ENCODE results near the gene GPR171. TPM values are rescaled to one million over a fixed set of nuclear protein-coding genes. Genes with fewer than 3 reads are reported as not detected.

The GPR171 gene
- total RNA-seq, 3 donors from 2014 or later: 1.3 to 1.5 (median 1.4) TPM

DNA sequence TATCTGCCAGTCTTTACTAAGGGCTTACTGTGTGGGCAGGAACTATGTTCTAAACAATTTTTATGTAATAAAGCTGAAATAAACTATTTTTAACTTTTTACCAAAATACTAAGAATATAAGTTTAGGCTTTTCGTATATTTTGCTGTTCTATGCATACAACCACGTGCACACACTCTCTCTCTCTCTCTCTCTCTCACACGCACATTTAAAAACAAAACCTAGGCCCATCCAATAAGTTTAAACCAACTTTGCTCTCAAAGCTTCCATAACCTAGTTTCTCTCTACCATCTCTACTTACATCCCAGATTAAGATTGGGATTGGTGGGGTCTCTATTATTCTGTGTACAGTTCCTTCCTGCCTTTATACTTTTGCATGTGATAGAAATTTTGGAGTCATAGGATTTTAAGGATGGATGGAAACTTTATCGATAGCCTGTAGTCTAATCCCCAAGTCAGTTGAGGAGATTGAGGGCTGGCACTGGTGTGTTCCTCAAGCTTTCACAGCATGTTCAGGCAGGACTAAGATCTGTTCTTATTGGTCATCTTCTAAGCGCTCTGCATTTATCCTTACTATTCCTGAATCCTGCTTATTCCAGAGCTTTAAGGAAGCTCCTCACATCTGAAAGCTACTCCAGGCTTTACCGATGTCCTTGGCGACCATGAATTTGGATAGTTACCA is 1.8 kb downstream of the GPR171 start:
- no peaks in the 10 kb centered on the region for H3K36me3 ChIP-seq (ENCODE audit: low read depth)
- TF ChIP-seq, protein P1, sequence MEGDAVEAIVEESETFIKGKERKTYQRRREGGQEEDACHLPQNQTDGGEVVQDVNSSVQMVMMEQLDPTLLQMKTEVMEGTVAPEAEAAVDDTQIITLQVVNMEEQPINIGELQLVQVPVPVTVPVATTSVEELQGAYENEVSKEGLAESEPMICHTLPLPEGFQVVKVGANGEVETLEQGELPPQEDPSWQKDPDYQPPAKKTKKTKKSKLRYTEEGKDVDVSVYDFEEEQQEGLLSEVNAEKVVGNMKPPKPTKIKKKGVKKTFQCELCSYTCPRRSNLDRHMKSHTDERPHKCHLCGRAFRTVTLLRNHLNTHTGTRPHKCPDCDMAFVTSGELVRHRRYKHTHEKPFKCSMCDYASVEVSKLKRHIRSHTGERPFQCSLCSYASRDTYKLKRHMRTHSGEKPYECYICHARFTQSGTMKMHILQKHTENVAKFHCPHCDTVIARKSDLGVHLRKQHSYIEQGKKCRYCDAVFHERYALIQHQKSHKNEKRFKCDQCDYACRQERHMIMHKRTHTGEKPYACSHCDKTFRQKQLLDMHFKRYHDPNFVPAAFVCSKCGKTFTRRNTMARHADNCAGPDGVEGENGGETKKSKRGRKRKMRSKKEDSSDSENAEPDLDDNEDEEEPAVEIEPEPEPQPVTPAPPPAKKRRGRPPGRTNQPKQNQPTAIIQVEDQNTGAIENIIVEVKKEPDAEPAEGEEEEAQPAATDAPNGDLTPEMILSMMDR (IDR thresholded peaks at IDR 0.05): no peak
- intact Hi-C loops (cut with DNase I, micrococcal nuclease): no loop called here
- DNase-seq (no peak), ATAC-seq (no peak)
- H3K9me3 ChIP-seq: no peaks in the 10 kb centered on the region
- H3K4me1 ChIP-seq (ENCODE audit: low read depth): no peaks in the 10 kb centered on the region
- H3K4me3 ChIP-seq: no peak overlapping the region

DNA sequence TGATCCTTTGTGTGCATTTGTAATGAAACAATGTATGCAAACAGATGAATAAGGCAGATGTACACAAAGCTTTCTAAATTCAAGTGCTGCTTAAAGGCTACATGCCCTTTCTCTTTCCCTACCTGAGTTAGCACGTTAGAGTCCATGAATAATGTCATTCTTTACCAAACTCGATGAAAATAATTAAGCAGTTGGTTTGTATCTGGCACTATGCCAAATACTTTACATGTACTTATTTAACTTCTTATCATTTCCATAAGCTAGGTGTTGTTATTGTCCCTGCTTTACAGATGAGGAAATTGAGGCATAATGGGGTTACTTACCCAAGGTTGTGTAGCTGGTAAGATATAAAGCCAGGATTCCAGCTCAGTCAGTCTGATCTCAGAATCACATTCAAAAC is 2.4 kb downstream of the GPR171 start:
- DNase-seq: no peak
- H3K4me3 ChIP-seq: no peak overlapping the region
- no peaks in the 10 kb centered on the region for H3K36me3 ChIP-seq (ENCODE audit: low read depth)
- no peaks in the 10 kb centered on the region for H3K9me3 ChIP-seq
- TF ChIP-seq, protein P1 (IDR thresholded peaks at IDR 0.05): no peak
- no peaks in the 10 kb centered on the region for H3K4me1 ChIP-seq (ENCODE audit: low read depth)
- intact Hi-C loops (cut with DNase I, micrococcal nuclease): no loop called here
- no peak for ATAC-seq

DNA sequence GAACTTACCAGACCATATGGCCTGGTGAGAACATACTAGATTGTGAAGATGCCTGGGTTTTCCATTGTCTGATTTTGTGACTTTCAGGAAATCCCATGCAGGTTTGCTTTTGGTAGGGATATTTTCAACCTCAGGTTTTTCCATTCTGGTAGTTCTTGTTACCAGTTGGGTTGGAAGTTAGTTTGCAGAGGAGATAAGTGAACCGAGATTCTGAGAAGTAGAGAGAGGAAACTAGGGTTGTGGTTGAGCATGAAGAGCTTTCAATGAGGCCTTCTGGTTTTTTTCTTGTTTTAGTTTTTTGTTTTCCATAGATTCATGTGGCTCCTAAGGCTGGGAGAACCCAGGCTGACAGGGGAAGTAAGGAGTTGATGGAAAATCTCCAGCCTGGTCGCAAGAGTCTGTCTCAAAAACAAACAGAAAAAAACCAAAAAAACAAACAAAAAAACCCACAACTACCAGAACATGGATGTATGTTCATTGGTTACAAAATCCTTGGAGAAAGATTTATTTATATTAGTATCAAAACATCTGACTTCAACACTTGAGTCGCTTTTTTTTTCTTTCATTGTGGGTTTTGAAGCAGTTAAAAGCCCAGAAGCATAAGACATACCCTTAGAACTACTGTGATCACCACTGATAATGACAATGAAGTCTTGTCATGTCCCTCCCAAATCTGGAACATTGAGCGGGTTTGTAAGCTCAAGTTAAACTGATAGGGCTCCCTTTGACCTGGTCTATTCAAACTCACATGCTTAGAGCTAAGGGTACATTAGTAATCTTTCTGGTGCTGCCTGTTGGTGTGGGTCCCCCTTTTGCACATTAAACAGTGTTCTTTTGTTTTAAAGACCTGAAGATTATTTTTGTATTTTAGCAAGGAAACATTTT is 3.2 kb downstream of the GPR171 start:
- Histone ChIP-seq H3K36me3 (ENCODE audit: low read depth) (no peaks in the 10 kb centered on the region), H3K9me3 (no peaks in the 10 kb centered on the region), H3K4me3 (no peak overlapping the region), H3K4me1 (ENCODE audit: low read depth) (no peaks in the 10 kb centered on the region)
- TF ChIP-seq, protein P1 (IDR thresholded peaks at IDR 0.05): no peak
- no peak for DNase-seq
- intact Hi-C loops (cut with DNase I, micrococcal nuclease): no loop called here
- ATAC-seq: no peak

DNA sequence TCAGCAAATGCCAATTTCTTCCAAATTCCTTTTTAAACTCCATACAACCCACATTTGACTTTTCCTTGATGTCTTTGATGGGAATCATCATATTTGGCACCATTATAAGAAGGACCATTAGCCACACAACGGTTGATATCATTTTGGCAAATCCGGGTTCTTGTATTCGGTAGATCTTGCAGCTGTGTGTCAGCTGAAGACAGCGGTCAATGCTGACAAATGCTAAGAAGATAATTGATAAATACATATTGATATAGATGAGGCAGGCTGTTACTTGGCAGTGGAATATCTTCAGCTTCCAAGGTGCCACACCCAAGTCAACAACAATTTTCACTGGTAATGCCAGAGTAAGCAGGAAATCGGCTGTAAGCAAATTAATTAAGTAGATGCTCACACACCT is 4.2 kb downstream of the GPR171 start:
- intact Hi-C loops (cut with DNase I, micrococcal nuclease): no loop called here
- Histone ChIP-seq H3K4me3 (no peak overlapping the region), H3K9me3 (no peaks in the 10 kb centered on the region), H3K4me1 (ENCODE audit: low read depth) (no peaks in the 10 kb centered on the region), H3K36me3 (ENCODE audit: low read depth) (no peaks in the 10 kb centered on the region)
- DNase-seq: no peak
- TF ChIP-seq, protein P1 (IDR thresholded peaks at IDR 0.05): no peak
- no peak for ATAC-seq

DNA sequence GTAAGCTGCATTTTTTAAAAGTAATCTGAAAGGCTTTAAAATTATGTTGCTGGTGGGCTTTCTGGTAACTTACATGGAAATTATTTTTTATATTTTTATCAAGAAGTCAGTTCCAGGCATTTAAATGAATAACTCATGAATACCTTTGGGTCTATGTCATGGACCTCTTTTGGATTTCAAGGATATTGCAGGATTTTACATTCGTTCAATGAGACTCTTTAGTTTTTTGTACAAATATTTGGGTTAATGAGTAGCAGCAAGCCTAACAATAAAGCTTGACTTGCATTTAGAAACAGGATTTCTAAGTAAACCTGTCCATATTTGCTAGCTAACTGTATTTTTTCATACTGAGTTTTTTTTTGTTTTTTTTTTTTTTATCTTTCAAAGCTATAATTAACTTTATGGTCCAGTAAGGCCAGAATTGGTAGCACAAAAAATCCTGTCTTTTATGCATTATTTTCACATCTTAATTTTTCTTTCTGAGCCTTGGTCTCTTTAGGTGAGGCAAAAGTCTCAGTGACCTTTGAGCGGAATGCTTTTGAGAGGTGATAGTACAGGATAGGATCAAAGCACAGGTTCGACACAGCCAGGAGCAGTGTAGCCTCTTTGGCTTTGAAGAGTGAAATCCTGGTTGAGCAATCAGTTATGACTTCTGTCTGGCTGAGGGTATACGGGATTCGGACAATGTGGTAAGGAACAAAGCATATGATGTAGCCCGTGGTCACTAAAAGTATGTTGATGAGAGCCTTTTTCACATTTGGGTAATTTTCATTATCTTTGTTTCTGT is 4.8 kb downstream of the GPR171 start:
- intact Hi-C loops (cut with DNase I, micrococcal nuclease): no loop called here
- H3K4me3 ChIP-seq: no peak overlapping the region
- no peaks in the 10 kb centered on the region for H3K36me3 ChIP-seq (ENCODE audit: low read depth)
- H3K4me1 ChIP-seq (ENCODE audit: low read depth): no peaks in the 10 kb centered on the region
- ATAC-seq (no peak), DNase-seq (no peak)
- no peaks in the 10 kb centered on the region for H3K9me3 ChIP-seq
- TF ChIP-seq, protein P1 (IDR thresholded peaks at IDR 0.05): no peak

All from mucosa of descending colon (tissue), 3 donors.